CD4-positive, alpha-beta T cell treated with Interferon gamma for 1 hour (primary cell): ENCODE results near the gene LSG1.
A peak's percentile ranks its signal among the peaks of the same experiment; 100 is the strongest.

ENCODE experiments used
- DNase-seq: peaks from one replicate; pipeline ENCODE4 v3.0.0-alpha.2; 2020

Gene LSG1

GRCh38 chr3:194686816-194687637, 15.0 kb upstream of the LSG1 start:
- DNase-seq = no peak

GRCh38 chr3:194686414-194686815, 14.4 kb upstream of the LSG1 start:
- no peak for DNase-seq

- peak; percentile 85 for DNase-seq
Measured at GRCh38 chr3:194685718-194686413, 13.9 kb upstream of the LSG1 start, which contains the start of gene FAM43A. TSS of gene FAM43A (plus strand) at chr3:194685883. CDS start at chr3:194686827, 944 bp downstream.

GRCh38 chr3:194685065-194685717, 13.2 kb upstream of the LSG1 start:
- DNase-seq = no peak

GRCh38 chr3:194683380-194683779, 11.4 kb upstream of the LSG1 start:
- DNase-seq = no peak

GRCh38 chr3:194682694-194683310, 10.8 kb upstream of the LSG1 start:
- DNase-seq = peak; percentile 71

- DNase-seq = no peak
Measured at GRCh38 chr3:194682189-194682693, 10.2 kb upstream of the LSG1 start.

- no peak for DNase-seq
Measured at GRCh38 chr3:194680888-194681615, 9.1 kb upstream of the LSG1 start.

GRCh38 chr3:194676471-194676870, 4.5 kb upstream of the LSG1 start:
- DNase-seq = no peak

- DNase-seq = no peak
Measured at GRCh38 chr3:194675680-194676079, 3.7 kb upstream of the LSG1 start.

- DNase-seq = no peak
Measured at GRCh38 chr3:194675081-194675640, 3.2 kb upstream of the LSG1 start.

- DNase-seq = no peak
Measured at GRCh38 chr3:194673761-194674160, 1.8 kb upstream of the LSG1 start.

- DNase-seq = no peak
Measured at GRCh38 chr3:194672876-194673275, 885 bp upstream of the LSG1 start.

- DNase-seq = no peak
Measured at GRCh38 chr3:194671511-194671899, 486 bp downstream of the LSG1 start.

GRCh38 chr3:194667363-194667762, 4.6 kb downstream of the LSG1 start:
- no peak for DNase-seq

GRCh38 chr3:194664857-194665256, 7.1 kb downstream of the LSG1 start:
- no peak for DNase-seq

- no peak for DNase-seq
Measured at GRCh38 chr3:194661946-194662345, 10.0 kb downstream of the LSG1 start.

- DNase-seq = no peak
Measured at GRCh38 chr3:194661374-194661773, 10.6 kb downstream of the LSG1 start.

GRCh38 chr3:194659778-194660177, 12.2 kb downstream of the LSG1 start:
- DNase-seq = no peak

GRCh38 chr3:194658477-194659242, 13.3 kb downstream of the LSG1 start:
- DNase-seq = no peak

- no peak for DNase-seq
Measured at GRCh38 chr3:194657439-194657838, 14.6 kb downstream of the LSG1 start.
